Ishikawa (cell line): ENCODE measurements around the gene LRTM2.

ENCODE experiments used
- CEBPB ChIP-seq: IDR thresholded peaks from 2 replicates; pipeline ENCODE4 v1.6.1; 2012
- CREB1 ChIP-seq: IDR thresholded peaks from 2 replicates; pipeline ENCODE4 v1.6.1; 2012; ENCODE audit warnings: low read depth
- EGR1 ChIP-seq: IDR thresholded peaks from 2 replicates; pipeline ENCODE4 v1.6.1; 2012
- EP300 ChIP-seq: IDR thresholded peaks from 2 replicates; pipeline ENCODE4 v1.6.1; 2012; ENCODE audit warnings: borderline replicate concordance
- FOXM1 ChIP-seq: IDR thresholded peaks from 2 replicates; pipeline ENCODE4 v1.6.1; 2012; ENCODE audit warnings: low read depth, borderline replicate concordance
- NFIC ChIP-seq: IDR thresholded peaks from 2 replicates; pipeline ENCODE4 v1.6.1; 2012
- RAD21 ChIP-seq: IDR thresholded peaks from 2 replicates; pipeline ENCODE4 v1.6.1; 2012; ENCODE audit warnings: low read depth
- REST ChIP-seq: IDR thresholded peaks from 2 replicates; pipeline ENCODE4 v1.6.1; 2012; ENCODE audit warnings: low read depth, mild to moderate bottlenecking
- TAF1 ChIP-seq: IDR thresholded peaks from 2 replicates; pipeline ENCODE4 v1.6.1; 2012; ENCODE audit warnings: low read depth, mild to moderate bottlenecking
- TCF12 ChIP-seq: IDR thresholded peaks from 2 replicates; pipeline ENCODE4 v1.6.1; 2012; ENCODE audit warnings: low read depth
- TEAD4 ChIP-seq: IDR thresholded peaks from 2 replicates; pipeline ENCODE4 v1.6.1; 2012
- YY1 ChIP-seq: IDR thresholded peaks from 2 replicates; pipeline ENCODE4 v1.6.1; 2012; ENCODE audit warnings: low read depth
- ZBTB7A ChIP-seq: IDR thresholded peaks from 2 replicates; pipeline ENCODE4 v1.6.1; 2012; ENCODE audit warnings: low read depth
- TF ChIP-seq, protein P1 (sequence below): IDR thresholded peaks from 2 replicates; pipeline ENCODE4 v1.6.1; 2012
- TF ChIP-seq, protein P2 (sequence below): IDR thresholded peaks from 2 replicates; pipeline ENCODE4 v1.6.1; 2012

The LRTM2 gene

GRCh38 chr12:1830401-1830845 lies 10.1 kb downstream of the LRTM2 start:
- no peak for TF ChIP-seq ZBTB7A
- TF ChIP-seq TCF12, result no peak
- TF ChIP-seq EGR1, result no peak
- no peak for TF ChIP-seq NFIC
- TF ChIP-seq CEBPB, result no peak
- TF ChIP-seq EP300, result no peak
- TF ChIP-seq YY1, result no peak
- no peak for TF ChIP-seq TAF1
- TF ChIP-seq TEAD4, result no peak
- TF ChIP-seq RAD21, result no peak
- no peak for TF ChIP-seq CREB1
- TF ChIP-seq, protein P1, sequence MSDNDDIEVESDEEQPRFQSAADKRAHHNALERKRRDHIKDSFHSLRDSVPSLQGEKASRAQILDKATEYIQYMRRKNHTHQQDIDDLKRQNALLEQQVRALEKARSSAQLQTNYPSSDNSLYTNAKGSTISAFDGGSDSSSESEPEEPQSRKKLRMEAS, result no peak
- TF ChIP-seq REST, result no peak
- TF ChIP-seq FOXM1, result no peak
- TF ChIP-seq, protein P2, sequence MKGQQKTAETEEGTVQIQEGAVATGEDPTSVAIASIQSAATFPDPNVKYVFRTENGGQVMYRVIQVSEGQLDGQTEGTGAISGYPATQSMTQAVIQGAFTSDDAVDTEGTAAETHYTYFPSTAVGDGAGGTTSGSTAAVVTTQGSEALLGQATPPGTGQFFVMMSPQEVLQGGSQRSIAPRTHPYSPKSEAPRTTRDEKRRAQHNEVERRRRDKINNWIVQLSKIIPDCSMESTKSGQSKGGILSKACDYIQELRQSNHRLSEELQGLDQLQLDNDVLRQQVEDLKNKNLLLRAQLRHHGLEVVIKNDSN, result no peak

- TF ChIP-seq YY1 (peak; percentile 88), REST (peak; percentile 100), TAF1 (no peak), TEAD4 (peak; percentile 83), CEBPB (peak; percentile 91), CREB1 (no peak), FOXM1 (peak; percentile 50; the same call in 1 of the 2 replicates), RAD21 (peak; percentile 39; the same call in 1 of the 2 replicates), ZBTB7A (no peak; the same call in 1 of the 2 replicates), EP300 (peak; percentile 82), NFIC (peak; percentile 99), TCF12 (peak; percentile 93), EGR1 (no peak)
- TF ChIP-seq, protein P2, result peak; percentile 44; the same call in 1 of the 2 replicates
- TF ChIP-seq, protein P1, result peak; percentile 91
Observed at GRCh38 chr12:1830981-1831963, 10.9 kb downstream of the LRTM2 start.

GRCh38 chr12:1832801-1833595 lies 12.6 kb downstream of the LRTM2 start:
- TF ChIP-seq CEBPB (no peak), NFIC (no peak), TCF12 (no peak), EP300 (no peak), RAD21 (no peak), YY1 (no peak), EGR1 (no peak), TEAD4 (no peak), FOXM1 (no peak), TAF1 (no peak), CREB1 (no peak), REST (no peak), ZBTB7A (no peak)
- TF ChIP-seq, protein P1, result no peak
- TF ChIP-seq, protein P2, result no peak
